Calu3 (cell line): ENCODE data around the gene DGLUCY. TPM values are rescaled to one million over a fixed set of nuclear protein-coding genes. Genes with fewer than 3 reads are reported as not detected.

Experiments used
- BruUV-seq: library from RNA; stranded (reverse); fragments of 400-500 nt; replicated peaks from 2 replicates; lab custom pipeline; 2021; lab: Mats Ljungman, UMichigan
- CTCF ChIA-PET: fragments of 300-600 bp; sonication (Branson Sonifier 250); formaldehyde crosslinking; loops from one replicate; lab custom pipeline; 2022; ENCODE audit warnings: antibody characterized with exemption; lab: Charles Lee
- DNase-seq: peaks from one replicate; pipeline ENCODE4 v3.0.0; 2022
- H3K27ac Mint-ChIP-seq: one replicate; pipeline ENCODE4 v1.8.0; 2022; ENCODE audit warnings: mixed read lengths; ENCODE audit not compliant: unreplicated experiment
- H3K27me3 Mint-ChIP-seq: one replicate; pipeline ENCODE4 v1.8.0; 2022; ENCODE audit warnings: mixed read lengths; ENCODE audit not compliant: unreplicated experiment
- H3K36me3 Mint-ChIP-seq: one replicate; pipeline ENCODE4 v1.8.0; 2022; ENCODE audit warnings: mild to moderate bottlenecking, moderate library complexity, mixed read lengths; ENCODE audit not compliant: insufficient read depth, unreplicated experiment
- H3K4me1 Mint-ChIP-seq: one replicate; pipeline ENCODE4 v1.8.0; 2022; ENCODE audit warnings: mild to moderate bottlenecking, low read depth, mixed read lengths; ENCODE audit not compliant: unreplicated experiment
- H3K4me3 Mint-ChIP-seq: one replicate; pipeline ENCODE4 v1.8.0; 2022; ENCODE audit warnings: mild to moderate bottlenecking, low read depth, moderate library complexity, mixed read lengths; ENCODE audit not compliant: unreplicated experiment
- H3K9me3 Mint-ChIP-seq: one replicate; pipeline ENCODE4 v1.8.0; 2022; ENCODE audit warnings: low read depth, mixed read lengths; ENCODE audit not compliant: unreplicated experiment
- intact Hi-C: fragments of 100-400 bp; cut with micrococcal nuclease; formaldehyde crosslinking; loops from one replicate; pipeline ENCODE4 v1.10.0; 2022; ENCODE audit not compliant: unreplicated experiment
- total RNA-seq: library from RNA; stranded (reverse); gene quantifications from 2 replicates; pipeline ENCODE4 v1.2.3, GENCODE V29; 2022
- TF ChIP-seq, protein P1 (sequence below): fragments of 200-600 bp; IDR thresholded peaks from one replicate; pipeline ENCODE4 v1.8.0; 2022; ENCODE audit warnings: antibody characterized with exemption; ENCODE audit not compliant: unreplicated experiment

The DGLUCY gene
- total RNA-seq, 1 experiment from 2014 or later, result 69.3 TPM

DNA sequence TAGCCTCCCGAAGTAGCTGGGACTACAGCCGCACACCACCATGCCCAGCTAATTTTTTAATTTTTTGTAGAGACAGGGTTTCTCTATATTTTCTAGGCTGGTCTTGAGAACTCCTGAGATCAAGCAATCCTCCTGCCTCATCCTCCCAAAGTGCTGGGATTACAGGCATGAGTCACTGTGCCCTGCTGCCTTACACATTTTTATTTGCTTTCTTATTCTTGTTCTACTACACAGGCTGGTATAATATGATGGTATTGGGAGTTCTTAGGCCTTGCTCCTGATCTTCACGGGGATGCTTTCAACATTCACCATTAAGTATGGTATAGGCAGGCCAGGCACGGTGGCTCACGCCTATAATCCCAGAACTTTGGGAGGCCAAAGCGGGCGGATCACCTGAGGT is 21.2 kb downstream of the DGLUCY start:
- CTCF ChIA-PET, result interaction anchor here (1.0 kb wide), 1 partner anchor 232 kb away, joined by 3 read pairs; no protein-coding TSS in a partner anchor
- Mint-ChIP-seq H3K27ac (no peak overlapping the region), H3K36me3 (no peaks in the 10 kb centered on the region), H3K4me1 (no peaks in the 10 kb centered on the region), H3K27me3 (no peaks in the 10 kb centered on the region), H3K4me3 (no peak overlapping the region), H3K9me3 (no peaks in the 10 kb centered on the region)
- DNase-seq, result no peak
- intact Hi-C loops, result loop anchor here (5.0 kb wide), 1 partner anchor 78 kb away; no protein-coding TSS in a partner anchor
- no TSS peak for BruUV-seq
- TF ChIP-seq, protein P1, sequence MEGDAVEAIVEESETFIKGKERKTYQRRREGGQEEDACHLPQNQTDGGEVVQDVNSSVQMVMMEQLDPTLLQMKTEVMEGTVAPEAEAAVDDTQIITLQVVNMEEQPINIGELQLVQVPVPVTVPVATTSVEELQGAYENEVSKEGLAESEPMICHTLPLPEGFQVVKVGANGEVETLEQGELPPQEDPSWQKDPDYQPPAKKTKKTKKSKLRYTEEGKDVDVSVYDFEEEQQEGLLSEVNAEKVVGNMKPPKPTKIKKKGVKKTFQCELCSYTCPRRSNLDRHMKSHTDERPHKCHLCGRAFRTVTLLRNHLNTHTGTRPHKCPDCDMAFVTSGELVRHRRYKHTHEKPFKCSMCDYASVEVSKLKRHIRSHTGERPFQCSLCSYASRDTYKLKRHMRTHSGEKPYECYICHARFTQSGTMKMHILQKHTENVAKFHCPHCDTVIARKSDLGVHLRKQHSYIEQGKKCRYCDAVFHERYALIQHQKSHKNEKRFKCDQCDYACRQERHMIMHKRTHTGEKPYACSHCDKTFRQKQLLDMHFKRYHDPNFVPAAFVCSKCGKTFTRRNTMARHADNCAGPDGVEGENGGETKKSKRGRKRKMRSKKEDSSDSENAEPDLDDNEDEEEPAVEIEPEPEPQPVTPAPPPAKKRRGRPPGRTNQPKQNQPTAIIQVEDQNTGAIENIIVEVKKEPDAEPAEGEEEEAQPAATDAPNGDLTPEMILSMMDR, result no peak

DNA sequence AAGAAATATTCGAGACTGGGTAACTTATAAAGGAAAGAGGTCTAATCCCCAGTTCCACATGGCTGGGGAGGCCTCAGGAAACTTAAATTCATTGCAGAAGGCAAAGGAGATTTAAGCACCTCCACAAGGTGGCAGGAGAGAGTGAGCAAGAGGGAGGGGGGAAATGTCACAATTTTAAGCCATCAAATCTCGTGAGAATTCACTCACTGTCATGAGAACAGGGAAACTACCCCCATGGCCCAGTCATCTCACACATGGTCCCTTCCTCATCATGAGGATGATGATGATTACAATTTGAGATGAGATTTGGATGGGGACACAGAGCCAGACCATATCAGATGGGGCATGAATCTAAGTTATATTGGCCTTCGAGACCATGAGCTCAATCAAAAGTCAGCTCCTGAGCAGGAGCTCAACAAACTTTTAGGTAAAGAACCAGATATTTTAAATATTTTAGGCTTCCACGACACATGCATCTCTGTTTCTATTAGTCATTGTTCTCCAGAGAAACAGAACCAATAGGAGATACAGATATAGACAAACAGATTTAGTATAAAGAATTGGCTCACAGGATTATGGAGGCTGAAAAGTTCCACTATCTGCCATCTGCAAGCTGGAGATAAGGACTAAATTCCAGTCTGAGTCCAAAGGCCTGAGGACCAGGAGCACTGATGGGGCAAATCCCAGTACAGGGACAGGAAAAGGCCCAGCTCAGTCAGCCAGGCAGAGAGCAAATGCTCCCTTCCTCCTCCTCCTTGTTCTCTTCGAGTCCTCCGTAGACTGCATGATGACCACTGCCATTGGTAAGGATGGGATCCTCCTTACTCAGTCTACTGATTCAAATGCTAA is 24.9 kb downstream of the DGLUCY start:
- no peak overlapping the region for H3K27ac Mint-ChIP-seq
- TF ChIP-seq, protein P1, result peak; percentile 40
- no peaks in the 10 kb centered on the region for H3K9me3 Mint-ChIP-seq
- DNase-seq, result peak; percentile 50
- H3K27me3 Mint-ChIP-seq, result no peaks in the 10 kb centered on the region
- no peaks in the 10 kb centered on the region for H3K4me1 Mint-ChIP-seq
- BruUV-seq, result no TSS peak
- H3K36me3 Mint-ChIP-seq, result no peaks in the 10 kb centered on the region
- intact Hi-C loops, result loop anchor here (5.0 kb wide), 1 partner anchor 81 kb away; no protein-coding TSS in a partner anchor
- no peak overlapping the region for H3K4me3 Mint-ChIP-seq
- CTCF ChIA-PET, result no interaction called here

DNA sequence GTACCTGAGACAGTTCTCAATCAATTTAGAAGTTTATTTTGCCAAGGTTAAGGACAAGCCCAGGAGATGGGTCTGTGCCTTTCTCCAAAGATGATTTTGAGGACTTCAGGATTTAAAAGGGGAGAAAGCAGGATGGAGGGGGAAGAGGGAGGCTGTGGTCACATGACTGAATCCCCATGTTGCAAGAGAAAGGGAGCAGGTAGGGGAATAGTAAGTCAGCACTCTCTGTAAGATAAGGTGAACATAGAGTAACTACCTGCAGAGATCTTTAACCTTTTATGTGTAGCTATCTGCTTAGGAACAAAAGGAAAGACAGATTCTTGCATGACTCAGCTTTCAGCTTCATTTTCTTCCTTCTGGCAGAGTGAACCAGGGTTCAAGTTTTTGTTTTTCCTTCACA is 25.9 kb downstream of the DGLUCY start:
- Mint-ChIP-seq H3K4me3 (no peak overlapping the region), H3K27me3 (no peaks in the 10 kb centered on the region), H3K9me3 (no peaks in the 10 kb centered on the region), H3K4me1 (no peaks in the 10 kb centered on the region), H3K27ac (no peak overlapping the region), H3K36me3 (no peaks in the 10 kb centered on the region)
- TF ChIP-seq, protein P1, result no peak
- CTCF ChIA-PET, result no interaction called here
- DNase-seq, result no peak
- no TSS peak for BruUV-seq
- intact Hi-C loops, result loop anchor here (1.0 to 5.0 kb wide), 2 partner anchors 82 to 236 kb away; no protein-coding TSS in a partner anchor

DNA sequence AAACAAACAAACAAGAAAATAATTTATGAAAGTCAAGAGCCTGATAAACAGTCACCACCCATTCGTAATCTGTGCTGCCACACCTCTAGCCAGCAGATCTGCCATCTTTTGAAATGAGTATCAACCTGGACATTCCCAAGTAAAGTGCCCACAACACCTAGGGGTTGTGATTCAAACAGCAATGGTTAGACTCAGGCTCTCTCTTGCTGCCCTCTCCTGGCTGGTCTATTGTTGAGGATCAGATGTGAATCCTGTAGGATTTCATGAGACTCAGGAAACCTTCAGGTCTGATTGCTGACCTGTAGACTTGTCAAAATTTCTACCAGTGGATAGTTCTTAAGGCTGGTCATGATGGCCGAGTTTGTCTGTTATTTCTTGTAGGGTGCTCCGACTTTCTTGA is 26.8 kb downstream of the DGLUCY start:
- no peaks in the 10 kb centered on the region for H3K36me3 Mint-ChIP-seq
- BruUV-seq, result no TSS peak
- TF ChIP-seq, protein P1, result no peak
- no peaks in the 10 kb centered on the region for H3K9me3 Mint-ChIP-seq
- no peak overlapping the region for H3K27ac Mint-ChIP-seq
- H3K4me1 Mint-ChIP-seq, result no peaks in the 10 kb centered on the region
- H3K4me3 Mint-ChIP-seq, result no peak overlapping the region
- peak; percentile 44 for DNase-seq
- H3K27me3 Mint-ChIP-seq, result no peaks in the 10 kb centered on the region
- intact Hi-C loops, result loop anchor here (1.0 kb wide), 1 partner anchor 237 kb away; no protein-coding TSS in a partner anchor
- CTCF ChIA-PET, result no interaction called here
